MM.1S (cell line): ENCODE data around the gene DACT3.

ENCODE experiments used
- DNase-seq: peaks from one replicate; pipeline ENCODE4 v3.0.0-alpha.2; 2015
- H2AFZ ChIP-seq: fragments of 300-600 bp; sonication (generic); 2 replicates; pipeline ENCODE4 v1.6.0; 2016; ENCODE audit warnings: antibody characterized with exemption, low read length
- H3F3A ChIP-seq: fragments of 300-600 bp; sonication (generic); 2 replicates; pipeline ENCODE4 v1.6.1; 2016; ENCODE audit warnings: mild to moderate bottlenecking, antibody characterized with exemption, low read length, moderate library complexity, mixed read lengths; ENCODE audit not compliant: insufficient read depth
- H3K27ac ChIP-seq: fragments of 300-600 bp; sonication (generic); 2 replicates; pipeline ENCODE4 v1.5.1; 2016; ENCODE audit warnings: mild to moderate bottlenecking, low read length
- H3K27me3 ChIP-seq: fragments of 300-600 bp; sonication (generic); replicated peaks from 2 replicates; pipeline ENCODE4 v1.6.0; 2016; ENCODE audit warnings: low read length; ENCODE audit not compliant: insufficient read depth
- H3K36me3 ChIP-seq: fragments of 300-600 bp; sonication (generic); replicated peaks from 2 replicates; pipeline ENCODE4 v1.6.1; 2016; ENCODE audit warnings: mild to moderate bottlenecking, low read length, mixed read lengths; ENCODE audit not compliant: insufficient read depth
- H3K4me1 ChIP-seq: fragments of 300-600 bp; sonication (generic); 2 replicates; pipeline ENCODE4 v1.6.1; 2016; ENCODE audit warnings: low read length, mixed read lengths
- H3K4me2 ChIP-seq: fragments of 300-600 bp; sonication (generic); 2 replicates; pipeline ENCODE4 v1.6.0; 2016; ENCODE audit warnings: low read depth, low read length
- H3K4me3 ChIP-seq: fragments of 300-600 bp; sonication (generic); 2 replicates; pipeline ENCODE4 v1.5.1; 2016; ENCODE audit warnings: low read length, mixed read lengths
- H3K79me2 ChIP-seq: fragments of 300-600 bp; sonication (generic); 2 replicates; pipeline ENCODE4 v1.6.1; 2016; ENCODE audit warnings: mixed run types, low read length, mixed read lengths
- H3K9ac ChIP-seq: fragments of 300-600 bp; sonication (generic); 2 replicates; pipeline ENCODE4 v1.6.1; 2016; ENCODE audit warnings: low read length, mixed read lengths
- H3K9me2 ChIP-seq: fragments of 300-600 bp; sonication (generic); replicated peaks from 2 replicates; pipeline ENCODE4 v1.6.1; 2016; ENCODE audit warnings: mild to moderate bottlenecking, low read length, mixed read lengths; ENCODE audit not compliant: insufficient read depth
- H3K9me3 ChIP-seq: fragments of 300-600 bp; sonication (generic); replicated peaks from 2 replicates; pipeline ENCODE4 v1.6.1; 2016; ENCODE audit warnings: mild to moderate bottlenecking, low read length, mixed read lengths; ENCODE audit not compliant: insufficient read depth
- H4K20me1 ChIP-seq: fragments of 300-600 bp; sonication (generic); 2 replicates; pipeline ENCODE4 v1.6.1; 2016; ENCODE audit warnings: mild to moderate bottlenecking, low read length, moderate library complexity, mixed read lengths; ENCODE audit not compliant: insufficient read depth
- CTCF ChIP-seq: fragments of 300-600 bp; sonication (generic); IDR thresholded peaks from 2 replicates; pipeline ENCODE4 v1.5.1; 2016; ENCODE audit warnings: antibody characterized with exemption, low read length, mixed read lengths
- EZH2 ChIP-seq: fragments of 300-600 bp; sonication (generic); optimal IDR thresholded peaks from 2 replicates; pipeline ENCODE3; 2017; ENCODE audit warnings: low read depth, mild to moderate bottlenecking, antibody characterized with exemption, low read length, mixed read lengths
- EZH2phosphoT487 ChIP-seq: fragments of 300-600 bp; sonication (generic); IDR thresholded peaks from 2 replicates; pipeline ENCODE4 v1.6.1; 2018; ENCODE audit warnings: antibody characterized with exemption, low read length

Gene DACT3

GRCh38 chr19:46600384-46601317, 60.3 kb downstream of the DACT3 start:
- Histone ChIP-seq H3K36me3 (no peaks in the 10 kb centered on the region), H2AFZ (peak overlapping the region; percentile 94), H3K4me1 (peaks cover 13% of the 10 kb centered on the region), H3K4me2 (peak overlapping the region; percentile 81), H3K9me2 (no peaks in the 10 kb centered on the region), H3K27me3 (no peaks in the 10 kb centered on the region), H3F3A (0 out of 2 replicates have a peak, but pooled peaks cover 3% of the 10 kb centered on the region), H4K20me1 (peaks cover 17% of the 10 kb centered on the region), H3K4me3 (peak overlapping the region; percentile 99), H3K27ac (peak overlapping the region; percentile 92), H3K9ac (peak overlapping the region; percentile 99), H3K79me2 (peaks cover 44% of the 10 kb centered on the region), H3K9me3 (no peaks in the 10 kb centered on the region)
- TF ChIP-seq EZH2: no peak
- no peak for TF ChIP-seq CTCF
- TF ChIP-seq EZH2phosphoT487: no peak
- DNase-seq: peak; percentile 97

GRCh38 chr19:46599716-46600373, 61.1 kb downstream of the DACT3 start:
- peaks cover 9% of the 10 kb centered on the region; the same call in 1 of the 2 replicates for H4K20me1 ChIP-seq
- no peaks in the 10 kb centered on the region for H3K27me3 ChIP-seq
- peak overlapping the region; percentile 82 for H3K4me3 ChIP-seq
- peak overlapping the region; percentile 99 for H3K9ac ChIP-seq
- H2AFZ ChIP-seq: peak overlapping the region; percentile 94
- H3F3A ChIP-seq: 0 out of 2 replicates have a peak, but pooled peaks cover 3% of the 10 kb centered on the region
- peaks cover 36% of the 10 kb centered on the region for H3K79me2 ChIP-seq
- peak overlapping the region; percentile 81 for H3K4me2 ChIP-seq
- H3K4me1 ChIP-seq: peaks cover 13% of the 10 kb centered on the region
- no peak for TF ChIP-seq CTCF
- TF ChIP-seq EZH2phosphoT487: no peak
- no peak for TF ChIP-seq EZH2
- H3K36me3 ChIP-seq: no peaks in the 10 kb centered on the region
- H3K9me3 ChIP-seq: no peaks in the 10 kb centered on the region
- no peak for DNase-seq
- no peak overlapping the region for H3K27ac ChIP-seq
- no peaks in the 10 kb centered on the region for H3K9me2 ChIP-seq

- Histone ChIP-seq H3K79me2 (peaks cover 22% of the 10 kb centered on the region), H3K9me3 (no peaks in the 10 kb centered on the region), H3K9ac (no peak overlapping the region), H3K4me1 (peaks cover 11% of the 10 kb centered on the region), H3F3A (0 out of 2 replicates have a peak, but pooled peaks cover 3% of the 10 kb centered on the region), H3K27ac (no peak overlapping the region), H3K4me3 (no peak overlapping the region), H3K27me3 (no peaks in the 10 kb centered on the region), H3K36me3 (no peaks in the 10 kb centered on the region), H2AFZ (no peak overlapping the region), H3K4me2 (no peak overlapping the region), H4K20me1 (peaks cover 1% of the 10 kb centered on the region; the same call in 1 of the 2 replicates), H3K9me2 (no peaks in the 10 kb centered on the region)
- DNase-seq: no peak
- no peak for TF ChIP-seq EZH2phosphoT487
- TF ChIP-seq EZH2: no peak
- TF ChIP-seq CTCF: no peak
Measured at GRCh38 chr19:46598372-46598917, 62.5 kb downstream of the DACT3 start.
